ENCODE measurements around the gene ANLN.

GRCh38 chr7:36404639-36405408 lies 15.2 kb downstream of the ANLN start:
- TF ChIP-seq CTCF (IDR thresholded peaks at IDR 0.05; ENCODE audit: insufficient read depth, low read length, poor library complexity, severe bottlenecking) = no peak
- TF ChIP-seq EZH2phosphoT487 (conservative IDR thresholded peaks at IDR 0.05; ENCODE audit: low read length) = no peak

All from SU-DHL-6 (cell line).